Prostate gland (tissue), 2 donors: ENCODE results near the gene C1orf198. TPM values are rescaled to one million over a fixed set of nuclear protein-coding genes. Genes with fewer than 3 reads are reported as not detected.

Source experiments
- DNase-seq: peaks from one replicate; pipeline ENCODE4 v3.0.0-alpha.2; 2019; ENCODE audit warnings: low spot score
- H3K27ac ChIP-seq, 2 donors: fragments of 200-600 bp; sonication (generic); 2 replicates each; pipeline ENCODE4 v1.5.1; 2017 to 2019
- H3K27me3 ChIP-seq: fragments of 200-600 bp; sonication (generic); replicated peaks from 2 replicates; pipeline ENCODE4 v1.5.1; 2019; ENCODE audit not compliant: insufficient read depth
- H3K36me3 ChIP-seq, 2 donors: fragments of 200-600 bp; sonication (generic); 1 replicate in 1 of 2; 2 replicates in 1 of 2; pipeline versions ENCODE4 v1.5.1 to v1.8.1; 2017 to 2019
- H3K4me1 ChIP-seq: fragments of 200-600 bp; sonication (generic); replicated peaks from 2 replicates; pipeline ENCODE4 v1.5.1; 2019
- H3K4me3 ChIP-seq, 2 donors: fragments of 200-600 bp; sonication (generic); 2 replicates each; pipeline ENCODE4 v1.5.1; 2017 to 2019
- H3K9me3 ChIP-seq: fragments of 200-600 bp; sonication (generic); 2 replicates; pipeline ENCODE4 v1.5.1; 2017
- CTCF ChIP-seq, 4 experiments: fragments of 200-600 bp in 2 of 4; fragments of 450-650 bp in 2 of 4; sonication (generic) in 2 of 4; IDR thresholded peaks; 1 replicate in 3 of 4; 2 replicates in 1 of 4; pipeline ENCODE4 v1.5.1; 2016 to 2019; ENCODE audit warnings: antibody characterized with exemption in 4 of 4, mild to moderate bottlenecking in 2 of 4, moderate library complexity in 2 of 4
- POLR2A ChIP-seq: fragments of 450-650 bp; IDR thresholded peaks from one replicate; pipeline ENCODE4 v1.6.1; 2016; ENCODE audit warnings: antibody characterized with exemption, mild to moderate bottlenecking
- POLR2AphosphoS5 ChIP-seq: sonication (generic); formaldehyde crosslinking; IDR thresholded peaks from one replicate; pipeline ENCODE4 v1.6.1; 2017; ENCODE audit warnings: antibody characterized with exemption
- WGBS: methylation state at CpG from one replicate; pipeline ENCODE4 v1.1.5; 2018; 5-methylcytosine and 5-hydroxymethylcytosine counted together
- intact Hi-C: fragments of 100-400 bp; cut with DNase I; formaldehyde crosslinking; loops from one replicate; pipeline ENCODE4 v1.14.2; 2022
- total RNA-seq, 2 donors: library from RNA; depleted of rRNA; stranded (reverse); fragments of >200 nt; gene quantifications; one replicate each; pipeline ENCODE4 v1.1.0, GENCODE V29; 2016

C1orf198 gene
- total RNA-seq, 2 donors from 2014 or later = 41.9 to 44.8 TPM

- Histone ChIP-seq H3K9me3 (no peaks in the 10 kb centered on the region), H3K4me3 (no peak overlapping the region), H3K4me1 (no peaks in the 10 kb centered on the region), H3K27ac (no peak overlapping the region), H3K36me3 (no peaks in the 10 kb centered on the region), H3K27me3 (peaks cover 4% of the 10 kb centered on the region)
- no peak for DNase-seq
- 52% methylated on average over 4 of the region's 4 CpGs for WGBS
- intact Hi-C loops = no loop called here
- TF ChIP-seq POLR2AphosphoS5 (no peak), CTCF (IDR thresholded peaks at IDR 0.05) (no peak), POLR2A (no peak)
These were observed 15.6 kb upstream of the C1orf198 start for GRCh38 chr1:230883967-230884366.

GRCh38 chr1:230879778-230880177, 11.5 kb upstream of the C1orf198 start:
- H3K27me3 ChIP-seq = peaks cover 4% of the 10 kb centered on the region
- H3K36me3 ChIP-seq = no peaks in the 10 kb centered on the region
- no peak for DNase-seq
- H3K4me1 ChIP-seq = no peaks in the 10 kb centered on the region
- H3K9me3 ChIP-seq = no peaks in the 10 kb centered on the region
- no peak overlapping the region for H3K4me3 ChIP-seq
- TF ChIP-seq POLR2A (no peak), CTCF (IDR thresholded peaks at IDR 0.05) (no peak), POLR2AphosphoS5 (no peak)
- intact Hi-C loops = no loop called here
- 34% methylated on average over 8 of the region's 8 CpGs for WGBS
- no peak overlapping the region for H3K27ac ChIP-seq

GRCh38 chr1:230878591-230878990, 10.3 kb upstream of the C1orf198 start:
- 22% methylated on average over 5 of the region's 5 CpGs for WGBS
- no peak for TF ChIP-seq POLR2A
- peak; percentile 30 for TF ChIP-seq POLR2AphosphoS5
- no peak for TF ChIP-seq CTCF (IDR thresholded peaks at IDR 0.05)
- H3K27ac ChIP-seq = no peak overlapping the region
- H3K4me3 ChIP-seq = no peak overlapping the region
- H3K9me3 ChIP-seq = no peaks in the 10 kb centered on the region
- H3K4me1 ChIP-seq = no peaks in the 10 kb centered on the region
- H3K27me3 ChIP-seq = peaks cover 4% of the 10 kb centered on the region
- H3K36me3 ChIP-seq = no peaks in the 10 kb centered on the region
- intact Hi-C loops = no loop called here
- no peak for DNase-seq

- Histone ChIP-seq H3K4me3 (no peak overlapping the region), H3K9me3 (no peaks in the 10 kb centered on the region), H3K4me1 (no peaks in the 10 kb centered on the region), H3K36me3 (no peaks in the 10 kb centered on the region), H3K27ac (no peak overlapping the region), H3K27me3 (peaks cover 4% of the 10 kb centered on the region)
- intact Hi-C loops = no loop called here
- TF ChIP-seq POLR2A (no peak), POLR2AphosphoS5 (no peak), CTCF (IDR thresholded peaks at IDR 0.05) (no peak)
- DNase-seq = no peak
- 66% methylated on average over 4 of the region's 4 CpGs for WGBS
These were observed 9.7 kb upstream of the C1orf198 start for GRCh38 chr1:230877924-230878590.
